HG03378 (cell line): ENCODE measurements around the gene RBM5.

ENCODE experiments used
- ATAC-seq: cut with Tn5 transposase; IDR thresholded peaks from one replicate; pipeline ENCODE4 v1.9.1; 2021; ENCODE audit warnings: mild to moderate bottlenecking, moderate library complexity; ENCODE audit not compliant: unreplicated experiment

RBM5 gene

DNA sequence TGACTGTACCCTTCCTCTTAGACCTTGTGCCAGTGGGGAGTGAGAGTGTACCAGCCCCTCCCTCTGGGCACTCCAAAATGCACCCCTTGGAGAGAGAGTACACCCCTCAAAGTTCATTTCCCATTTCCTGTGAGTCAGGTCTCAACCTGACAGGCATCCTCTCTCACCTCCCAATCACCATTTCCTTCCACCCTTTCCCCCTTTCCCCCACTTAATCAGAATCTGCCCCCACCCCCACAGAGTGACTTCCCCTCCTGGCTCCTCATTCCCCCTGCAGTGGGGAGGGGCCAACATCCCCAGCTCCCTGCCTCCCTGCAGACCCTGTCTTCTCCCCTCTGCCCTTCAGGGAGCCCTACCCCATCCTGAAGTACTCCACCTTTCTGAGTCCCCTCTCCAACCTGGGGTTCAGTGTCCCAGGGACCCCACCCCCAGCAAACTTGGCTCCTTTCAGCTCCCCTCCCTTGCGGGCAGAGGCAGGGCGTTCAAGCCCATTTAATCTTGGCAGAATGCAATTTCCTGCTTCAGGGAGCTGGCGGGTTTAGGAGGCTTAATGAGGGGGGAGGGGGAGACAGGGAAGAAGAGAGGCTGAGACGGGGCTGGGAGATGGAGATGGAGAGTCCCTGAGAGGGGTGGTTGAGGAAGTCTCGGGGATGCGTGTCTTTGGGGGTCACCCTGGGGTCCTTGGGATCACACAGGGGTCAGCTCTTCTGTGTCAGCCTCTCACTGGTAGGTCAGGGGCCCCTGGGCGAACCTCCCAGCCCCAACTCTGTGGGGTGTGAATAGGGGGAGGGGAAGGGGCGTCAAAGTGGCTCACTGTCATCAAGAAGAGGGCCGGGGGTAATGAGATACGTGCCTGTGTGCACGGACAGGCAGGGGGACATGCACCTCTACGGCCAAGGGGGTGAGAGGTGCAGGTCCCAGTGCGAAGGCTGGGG is 49.8 kb downstream of the RBM5 start:
- no peak for ATAC-seq

DNA sequence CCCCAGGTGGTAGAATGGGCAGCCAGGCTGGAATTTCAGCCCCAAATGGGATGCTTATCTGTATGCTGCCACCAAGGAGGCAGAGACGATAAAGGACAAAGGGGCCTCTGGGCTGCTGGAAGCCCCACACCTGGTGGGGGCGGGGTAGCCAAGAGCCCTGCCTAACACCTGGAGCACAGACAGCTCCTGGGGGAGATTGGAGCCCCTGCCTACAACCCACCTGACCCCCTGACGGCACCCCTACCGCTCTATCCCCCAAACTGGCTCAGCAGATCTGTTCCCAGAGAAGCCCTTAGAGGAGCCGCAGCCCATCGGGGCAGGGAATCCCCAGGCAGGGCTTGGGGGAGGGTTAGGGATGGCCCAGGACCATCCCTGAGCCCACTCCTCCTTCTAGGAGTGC is 50.6 kb downstream of the RBM5 start:
- ATAC-seq, result no peak

DNA sequence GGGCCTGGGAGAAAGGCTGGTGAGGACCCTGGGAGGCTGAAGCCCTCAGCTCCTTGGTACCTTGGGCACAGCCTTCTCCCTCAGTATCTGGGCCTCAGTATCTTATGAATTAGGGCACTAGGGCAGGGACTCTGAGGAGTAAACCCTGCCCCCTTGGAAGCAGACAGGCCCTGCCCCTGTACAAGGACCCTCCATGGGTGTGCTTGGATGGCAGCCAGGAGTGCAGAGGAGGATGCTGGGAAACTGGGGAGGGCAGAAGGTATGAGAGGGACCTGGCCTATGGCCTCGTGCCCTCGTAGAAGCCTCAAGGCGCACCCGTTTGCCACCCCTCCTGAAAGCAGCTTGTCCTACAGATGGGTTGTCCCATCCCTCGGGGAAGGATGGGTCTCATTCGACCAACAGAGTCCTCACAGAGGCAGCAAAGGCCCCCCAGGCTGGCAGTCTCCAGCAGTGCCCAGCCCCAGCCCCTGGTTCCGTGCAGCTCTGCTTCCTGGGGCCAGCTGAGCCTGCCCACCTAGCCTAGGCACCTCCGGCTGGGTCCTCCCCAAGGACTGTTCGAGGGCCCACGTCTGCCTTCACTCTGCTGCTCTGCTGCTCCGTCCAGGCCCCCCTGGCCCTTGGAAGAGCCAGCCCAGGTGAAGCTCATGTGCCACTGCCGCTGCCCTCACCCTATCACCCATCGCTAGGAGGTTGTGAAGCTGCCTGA is 51.2 kb downstream of the RBM5 start:
- ATAC-seq, result no peak

DNA sequence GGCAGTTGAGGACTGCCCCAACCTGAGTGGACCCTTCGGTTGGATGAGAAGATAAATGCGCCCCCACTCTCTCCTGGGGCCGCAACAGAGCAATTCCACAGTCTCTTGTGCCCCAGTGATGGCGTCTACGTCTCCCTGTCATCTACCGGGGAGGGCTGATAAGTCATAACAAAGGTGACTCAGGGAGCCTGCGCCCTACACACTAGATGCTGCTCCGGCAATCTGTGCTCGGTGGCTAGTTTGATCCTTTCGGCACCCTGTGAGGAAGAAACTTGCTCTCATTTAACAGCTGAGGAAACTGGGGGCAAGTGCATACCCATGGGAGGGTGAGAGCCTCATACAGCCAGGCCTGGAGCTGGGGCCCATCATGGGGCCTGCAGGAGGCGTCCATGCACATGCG is 52.3 kb downstream of the RBM5 start:
- ATAC-seq, result no peak

DNA sequence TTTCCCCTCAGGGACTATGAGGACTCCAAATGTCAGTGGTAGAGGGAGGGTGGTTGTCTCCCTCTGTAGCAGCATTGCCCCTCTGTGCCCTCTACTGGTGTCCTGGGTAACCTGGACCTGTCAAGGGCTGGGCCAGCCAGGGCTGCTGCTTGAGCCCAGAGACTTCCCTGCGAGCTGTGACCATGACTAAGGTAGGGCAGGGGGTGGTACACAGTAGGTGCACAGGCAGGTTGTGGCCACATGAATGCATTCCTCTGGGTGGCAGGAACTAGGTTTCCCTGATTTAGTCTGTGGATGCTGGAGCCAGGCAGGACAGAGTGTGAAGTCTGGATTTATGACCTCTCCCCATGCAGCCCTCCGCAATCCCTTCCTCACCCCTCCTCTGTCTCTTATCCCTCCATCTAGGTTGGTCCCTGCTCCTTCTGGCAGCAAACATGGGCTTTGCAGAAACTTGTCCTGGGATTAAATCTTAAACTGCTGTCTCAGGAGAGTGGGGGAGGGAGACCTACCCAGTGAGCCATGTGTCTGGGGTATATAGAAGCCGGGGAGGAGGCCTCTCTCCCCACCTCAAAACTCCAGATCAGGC is 57.7 kb downstream of the RBM5 start:
- ATAC-seq, result no peak

DNA sequence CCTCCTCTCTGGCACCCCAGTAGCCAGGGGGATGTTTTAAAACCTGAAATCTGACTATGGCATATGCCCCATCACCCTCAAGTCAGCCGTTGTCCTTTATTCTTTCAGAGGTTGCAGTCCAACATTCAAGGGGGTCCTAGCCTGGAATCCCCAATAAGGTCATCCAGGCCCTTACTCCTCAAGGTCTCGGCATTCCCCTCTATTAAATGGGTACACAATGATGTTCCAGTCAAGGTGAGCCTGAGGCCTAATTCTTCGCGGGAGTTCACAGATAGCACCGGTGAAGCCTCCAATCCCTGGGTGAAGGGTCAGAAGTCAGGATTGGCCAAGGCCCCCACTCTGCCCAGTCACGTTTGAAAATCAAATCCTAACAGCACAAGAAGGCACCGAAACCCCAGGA is 58.3 kb downstream of the RBM5 start:
- ATAC-seq, result no peak

DNA sequence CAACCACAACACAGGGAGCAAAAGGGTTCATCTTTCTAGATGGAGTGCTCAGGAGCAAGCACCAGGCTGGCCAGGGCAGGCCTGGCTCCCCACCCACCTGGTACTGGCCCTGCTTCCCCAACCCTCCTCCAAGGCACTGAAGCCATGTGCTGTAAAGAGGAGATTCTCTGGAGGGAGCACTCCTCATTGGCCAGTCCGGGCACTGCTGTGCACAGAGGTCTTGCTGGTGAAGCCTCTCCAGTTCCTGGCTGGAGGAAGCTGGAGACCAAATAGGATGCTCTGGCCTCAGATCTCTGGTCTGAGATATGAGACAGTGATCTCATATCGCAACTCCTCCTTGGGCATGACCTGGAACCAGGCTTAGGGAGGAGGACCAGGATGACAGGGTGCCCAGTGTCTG is 58.7 kb downstream of the RBM5 start:
- no peak for ATAC-seq

DNA sequence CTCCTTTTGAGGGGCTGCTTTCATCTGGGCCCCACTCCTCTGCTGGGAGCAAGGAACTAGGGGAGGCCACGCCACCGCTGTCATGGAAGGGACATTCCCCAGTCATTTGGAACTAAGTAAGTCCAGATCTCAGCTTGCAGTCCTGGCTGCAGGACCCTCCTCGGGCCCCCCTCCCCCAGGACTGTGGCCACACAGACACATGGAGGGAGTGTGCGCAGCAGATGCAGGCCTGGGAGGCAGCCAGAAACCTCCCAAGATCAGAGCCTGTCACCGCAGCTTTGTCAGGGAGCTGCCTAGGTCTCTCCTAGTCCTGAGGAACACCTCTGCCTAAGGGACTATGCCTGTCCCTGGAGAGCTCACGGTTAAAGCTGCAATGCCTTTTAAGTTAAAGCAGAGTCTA is 59.1 kb downstream of the RBM5 start:
- ATAC-seq, result no peak

DNA sequence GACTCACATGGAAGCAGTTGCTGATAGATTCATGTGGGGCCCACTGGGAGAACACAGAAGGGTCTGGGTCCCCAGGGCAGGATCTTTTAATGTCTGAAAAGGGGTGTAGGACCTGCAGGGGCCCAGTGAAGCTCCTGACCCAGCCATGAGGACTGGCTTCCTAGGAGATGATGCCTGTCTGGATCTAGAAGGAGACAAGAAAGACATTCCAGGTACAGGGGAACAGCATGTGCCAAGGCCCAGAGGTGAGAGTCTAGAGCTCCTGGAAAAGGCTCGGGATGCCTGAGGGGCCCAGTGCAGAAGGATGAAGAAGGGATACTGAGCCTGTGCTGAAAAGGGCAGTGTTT is 61.7 kb downstream of the RBM5 start:
- no peak for ATAC-seq

DNA sequence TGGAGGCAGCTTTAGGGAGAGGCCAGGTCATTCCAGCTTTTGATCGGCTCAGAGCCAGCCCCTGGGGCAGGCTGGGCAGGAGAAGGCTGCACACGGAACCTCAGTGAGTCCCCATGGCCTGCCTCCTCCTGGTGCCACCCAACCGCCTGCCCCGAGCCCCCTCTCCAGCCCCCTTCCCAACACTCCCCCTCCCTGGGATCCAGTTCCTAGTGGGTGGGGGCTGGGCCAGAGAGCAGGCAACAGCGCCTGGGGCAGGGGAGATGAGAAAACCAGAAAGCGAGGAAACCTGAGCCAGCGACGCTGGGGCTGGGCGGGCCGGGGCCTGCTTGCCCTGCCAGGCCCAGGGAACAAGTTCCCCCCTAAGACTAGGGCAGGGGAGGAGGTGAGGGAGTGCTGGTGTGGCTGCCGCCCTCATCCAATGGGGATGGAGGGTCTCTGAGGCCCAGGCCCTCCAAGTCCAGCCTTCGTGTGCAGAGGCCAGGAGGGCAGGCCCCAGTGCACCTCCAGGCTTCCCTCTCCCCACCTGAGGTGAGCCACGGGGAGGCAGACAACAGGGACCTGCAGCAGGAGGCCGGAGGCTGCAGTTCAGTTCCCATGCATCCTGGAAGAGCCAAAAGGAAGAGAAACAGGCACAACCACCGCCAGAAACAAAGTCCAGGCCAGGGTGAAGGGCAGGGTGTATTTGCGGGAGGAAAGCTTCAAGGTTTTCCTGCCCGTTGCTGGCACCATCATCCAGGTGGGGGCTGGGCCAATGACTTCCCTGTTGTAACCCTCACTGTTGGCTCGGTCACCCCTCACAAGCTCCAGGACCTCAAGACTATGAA is 62.4 kb downstream of the RBM5 start:
- no peak for ATAC-seq

DNA sequence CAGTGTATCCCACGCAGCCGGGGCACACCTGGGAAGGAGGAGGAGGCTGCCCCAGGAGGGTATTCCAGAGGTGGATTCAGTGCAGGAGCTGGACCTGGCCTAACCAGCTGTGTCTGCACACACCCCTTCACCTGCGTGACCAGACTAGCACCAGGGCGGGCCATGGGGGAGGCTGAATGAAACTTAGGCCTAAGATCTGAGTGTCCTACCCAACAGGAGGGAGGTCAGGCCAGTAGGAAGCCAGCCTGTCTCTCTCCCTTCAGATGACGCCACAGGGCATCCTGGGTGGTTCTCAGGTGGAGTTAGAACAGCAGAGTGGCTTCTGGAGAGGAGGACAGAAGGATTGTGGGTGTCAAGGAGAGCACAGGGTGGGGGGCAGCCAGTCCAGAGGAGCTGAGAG is 63.0 kb downstream of the RBM5 start:
- no peak for ATAC-seq

DNA sequence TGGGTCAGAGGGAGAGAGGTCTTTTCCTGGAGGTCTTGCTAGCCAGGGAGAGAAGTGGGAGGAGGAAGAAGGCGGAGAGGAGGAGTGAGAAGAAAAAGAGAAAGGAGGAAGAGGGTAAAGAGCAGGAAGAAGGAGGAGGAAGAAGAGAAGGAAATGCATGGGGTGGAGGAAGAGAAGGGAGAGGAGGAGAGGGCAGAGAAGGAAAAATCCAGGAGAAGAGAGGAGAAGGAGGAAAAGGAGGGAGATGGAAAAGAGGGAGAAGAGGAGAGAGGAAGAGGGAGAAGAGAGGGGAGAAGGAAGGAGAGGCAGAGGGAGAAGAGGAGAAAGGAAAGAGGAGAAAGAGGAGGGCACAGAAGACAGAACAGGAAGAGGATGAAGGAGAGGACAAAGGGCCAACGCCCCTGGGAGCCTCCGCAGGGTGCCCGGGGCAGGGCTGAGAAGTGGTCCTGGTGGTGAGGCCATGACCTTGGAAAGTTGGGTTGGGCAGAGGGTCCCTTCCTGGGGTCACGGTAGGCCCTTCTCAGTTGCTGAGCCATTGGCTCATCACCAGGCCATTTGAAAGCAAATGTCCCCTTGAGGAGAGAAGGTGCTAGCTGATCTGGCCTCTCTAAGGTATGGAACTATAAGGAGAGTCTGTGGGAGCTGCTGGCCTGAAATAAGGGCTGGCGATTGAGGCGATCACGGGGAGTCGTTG is 65.2 kb downstream of the RBM5 start:
- no peak for ATAC-seq

DNA sequence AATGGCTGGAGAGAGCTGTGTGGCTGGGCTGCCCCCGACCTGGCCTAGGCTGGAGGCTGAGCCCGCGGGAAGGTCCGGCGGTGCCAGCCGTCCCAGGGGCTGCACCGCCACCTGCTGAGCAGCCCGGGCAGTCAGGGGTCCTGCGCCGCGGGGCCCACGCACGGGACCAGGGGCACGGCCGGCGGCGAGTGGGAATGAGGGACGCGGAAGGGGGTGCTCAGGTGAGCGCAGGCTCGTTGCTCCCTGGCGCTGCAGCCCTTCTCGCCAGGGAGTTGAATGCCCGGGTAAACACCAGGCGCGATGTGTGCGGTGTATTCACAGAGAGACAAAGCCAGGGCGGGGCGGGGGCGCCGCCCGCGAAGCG is 65.7 kb downstream of the RBM5 start:
- ATAC-seq, result no peak

DNA sequence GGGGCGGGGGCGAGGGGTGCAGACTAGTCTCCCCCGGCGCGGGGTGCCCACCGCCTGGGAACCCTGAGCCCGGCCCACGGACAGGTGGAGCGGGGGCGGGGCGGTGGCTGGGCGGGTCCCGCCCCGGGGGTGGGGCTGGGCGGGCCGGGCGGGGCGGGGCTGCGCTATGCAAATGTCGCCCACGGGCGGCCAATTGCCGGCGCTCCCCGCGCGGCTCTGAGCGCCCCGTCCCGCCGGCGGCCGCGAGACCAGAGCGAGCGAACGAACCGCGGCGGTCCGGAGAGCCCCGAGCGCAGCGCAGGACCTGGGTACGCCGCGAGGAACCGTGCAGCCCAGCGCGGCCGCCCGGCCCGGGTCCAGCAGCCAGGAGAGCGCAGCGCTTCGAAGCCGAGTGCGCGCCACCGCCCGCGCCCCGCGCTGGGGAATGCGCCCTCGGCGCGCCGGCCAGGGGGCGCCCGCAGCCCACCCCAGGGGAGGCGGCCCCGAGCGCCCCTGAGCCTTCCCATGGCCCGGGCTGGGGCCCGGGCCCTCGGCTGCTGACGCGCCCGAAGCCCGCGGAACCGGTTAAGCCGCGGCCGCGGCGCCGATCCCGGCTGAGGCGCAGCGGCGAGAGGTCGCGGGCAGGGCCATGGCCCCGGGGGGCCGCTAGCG is 66.2 kb downstream of the RBM5 start, which contains the start of gene SEMA3F:
Gene SEMA3F (plus strand): TSS at position 485 of the 651 bp plus-strand sequence. CDS start 4,299 bp downstream, outside the sequence.
- ATAC-seq, result no peak

DNA sequence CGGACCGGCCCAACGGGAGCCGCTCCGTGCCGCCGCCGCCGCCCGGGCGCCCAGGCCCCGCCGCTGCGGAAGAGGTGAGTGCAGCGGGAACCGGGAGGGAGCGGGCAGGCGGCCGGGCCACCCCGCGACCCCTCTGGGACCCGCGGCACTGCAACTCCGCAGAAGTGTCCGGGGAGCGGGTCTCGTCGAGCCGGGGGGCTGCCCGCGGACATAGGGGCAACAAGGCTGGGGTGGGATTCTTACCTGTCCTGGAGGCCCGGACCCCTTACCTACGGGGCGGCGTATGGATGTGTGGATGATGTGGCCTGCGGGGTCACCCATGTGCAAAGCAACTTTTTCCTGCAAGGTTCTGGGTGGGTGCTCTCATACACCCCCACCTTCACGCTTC is 66.8 kb downstream of the RBM5 start:
- no peak for ATAC-seq

DNA sequence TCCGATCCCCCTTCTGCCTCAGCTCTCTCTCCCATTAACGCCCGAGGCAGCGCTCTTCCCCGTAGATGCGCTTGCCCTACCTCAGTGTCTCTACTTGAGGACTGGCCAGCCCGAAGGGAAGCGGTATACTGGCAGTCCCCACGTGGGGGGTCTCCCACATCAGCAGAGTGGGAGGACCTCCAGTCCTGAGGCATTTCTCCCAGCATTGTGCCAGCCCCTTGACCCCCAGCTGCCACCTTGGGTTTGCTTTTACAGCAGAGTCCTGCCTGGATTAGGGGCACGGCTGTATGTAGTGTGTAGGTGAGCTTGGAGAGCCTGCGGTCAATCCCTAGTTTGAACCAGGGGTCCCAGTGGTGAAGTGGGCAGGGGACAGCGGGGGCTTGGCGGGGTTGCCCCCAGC is 67.2 kb downstream of the RBM5 start:
- ATAC-seq, result no peak

DNA sequence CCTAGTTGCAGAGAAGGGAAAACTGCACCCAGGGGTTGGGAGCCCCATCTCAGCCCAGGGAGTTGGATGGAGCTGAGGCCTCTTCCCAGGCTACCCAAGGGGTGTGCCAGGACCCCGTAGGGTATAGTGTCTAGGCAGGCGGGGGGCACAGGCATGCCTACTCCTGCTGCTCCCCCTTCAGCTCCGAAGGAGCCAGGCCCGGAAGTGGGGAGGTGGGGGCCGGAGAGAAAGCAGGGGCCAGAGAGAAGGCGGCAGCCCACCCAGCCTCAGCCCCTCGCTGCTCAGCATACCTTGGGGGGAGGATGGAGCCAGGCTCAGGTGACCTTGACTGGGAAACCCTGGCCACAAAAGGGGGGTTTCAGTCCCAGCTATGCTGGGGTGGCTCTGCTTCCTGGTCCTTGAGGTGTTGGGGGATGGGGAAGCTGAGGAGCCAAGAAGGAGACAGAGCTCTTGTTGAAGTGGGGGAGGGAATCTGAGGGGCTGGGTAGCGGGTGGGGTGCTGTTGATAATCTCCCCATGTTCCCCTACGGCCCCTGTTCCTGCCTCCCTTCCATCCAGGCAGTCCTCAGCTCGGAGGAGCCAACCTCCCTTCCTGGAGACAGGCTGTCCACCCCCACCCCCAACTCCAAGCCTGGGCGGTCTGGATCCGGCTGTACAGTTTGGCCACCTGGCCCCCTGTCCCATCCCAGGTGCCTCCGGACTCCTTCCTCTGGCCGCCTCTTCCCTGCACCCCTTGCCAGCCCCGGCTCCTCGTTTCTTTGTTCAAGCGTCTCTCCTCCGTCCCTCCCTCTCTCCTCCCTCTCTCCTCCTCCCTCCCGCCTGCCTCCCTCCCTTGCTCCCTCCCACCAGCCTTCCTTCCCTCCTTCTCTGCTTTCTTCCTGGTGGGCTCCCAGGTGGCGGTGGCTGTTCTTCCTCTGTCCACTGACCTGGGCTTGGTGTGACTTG is 68.1 kb downstream of the RBM5 start:
- ATAC-seq, result no peak

DNA sequence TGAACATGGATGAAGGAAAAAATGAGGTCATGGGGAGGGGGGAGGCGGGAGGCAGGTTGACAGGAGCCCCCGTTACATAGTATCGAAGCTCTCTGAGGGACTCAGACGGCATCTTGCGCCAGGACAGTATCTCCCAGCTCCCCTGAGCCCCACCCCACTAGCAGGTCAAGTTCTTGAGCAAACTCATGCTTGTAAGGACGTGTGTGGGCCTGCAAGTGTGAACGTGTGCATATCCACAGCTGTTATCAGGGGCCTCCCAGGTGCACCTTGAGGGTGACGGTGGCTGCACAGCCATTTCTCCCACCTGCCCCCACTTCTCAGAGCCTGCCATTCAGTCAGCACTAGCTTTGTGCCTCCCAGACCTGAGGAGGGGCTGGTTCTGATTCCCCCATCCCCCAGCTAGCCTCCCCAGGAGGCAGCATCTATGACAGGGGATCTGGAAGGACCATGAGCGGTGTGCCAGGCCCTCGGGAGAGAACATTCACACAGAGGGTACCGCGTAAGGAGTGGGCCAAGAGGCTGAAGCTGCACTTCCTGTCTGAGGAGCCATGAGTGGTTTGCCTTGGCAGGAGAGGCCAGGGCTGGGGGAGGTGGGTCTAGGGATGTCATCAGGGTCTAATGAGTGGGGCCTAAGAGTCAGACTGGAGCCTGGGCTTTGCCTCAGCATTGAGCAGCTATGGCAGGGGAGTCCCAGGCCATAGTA is 69.3 kb downstream of the RBM5 start:
- no peak for ATAC-seq
